OCI-LY3 (cell line): ENCODE measurements around the gene ASPSCR1.

ENCODE experiments used
- H2AFZ ChIP-seq: fragments of 200-600, 300-600 bp; shearing (Covaris generic); 2 replicates; pipeline ENCODE4 v1.6.0; 2014; ENCODE audit warnings: antibody characterized with exemption, low read depth, low read length
- H3K27ac ChIP-seq: fragments of 200-600, 300-600 bp; sonication (generic); 2 replicates; pipeline ENCODE4 v1.5.1; 2014; ENCODE audit warnings: mild to moderate bottlenecking, low read length, moderate library complexity, mixed read lengths
- H3K27me3 ChIP-seq: fragments of 200-600, 300-600 bp; sonication (generic); 2 replicates; pipeline ENCODE4 v1.6.1; 2014; ENCODE audit warnings: low read depth, low read length, mixed read lengths
- H3K36me3 ChIP-seq: fragments of 200-600, 300-600 bp; sonication (generic); replicated peaks from 2 replicates; pipeline ENCODE3; 2014; ENCODE audit warnings: low read depth, low read length, mixed read lengths
- H3K4me1 ChIP-seq: fragments of 300-600, 200-600 bp; sonication (generic); 2 replicates; pipeline ENCODE4 v1.6.1; 2014; ENCODE audit warnings: low read length, mixed read lengths
- H3K4me2 ChIP-seq: fragments of 200-600, 300-600 bp; sonication (generic); 2 replicates; pipeline ENCODE4 v1.6.1; 2014; ENCODE audit warnings: low read length, mixed read lengths
- H3K4me3 ChIP-seq: fragments of 300-600, 200-600 bp; sonication (generic); 2 replicates; pipeline ENCODE4 v1.5.1; 2014; ENCODE audit warnings: antibody characterized with exemption, mild to moderate bottlenecking, low read length, moderate library complexity
- H3K79me2 ChIP-seq: fragments of 300-600, 200-600 bp; shearing (Covaris generic); 2 replicates; pipeline ENCODE4 v1.6.1; 2014; ENCODE audit warnings: mild to moderate bottlenecking, low read length, mixed read lengths
- H3K9ac ChIP-seq: fragments of 300-600, 200-600 bp; shearing (Covaris generic); 2 replicates; pipeline ENCODE4 v1.6.0; 2014; ENCODE audit warnings: mild to moderate bottlenecking, low read length, moderate library complexity
- H3K9me3 ChIP-seq: fragments of 200-600, 300-600 bp; shearing (Covaris generic); 2 replicates; pipeline ENCODE4 v1.6.1; 2014; ENCODE audit warnings: low read length, mixed read lengths; ENCODE audit not compliant: insufficient read depth
- H4K20me1 ChIP-seq: fragments of 200-600, 300-600 bp; sonication (generic); 2 replicates; pipeline ENCODE4 v1.6.1; 2016; ENCODE audit warnings: low read length, mixed read lengths; ENCODE audit not compliant: insufficient read depth
- EZH2phosphoT487 ChIP-seq: fragments of 200-600 bp; shearing (Covaris generic); IDR thresholded peaks from 2 replicates; pipeline ENCODE4 v1.6.1; 2018; ENCODE audit warnings: antibody characterized with exemption, mixed run types, low read depth
- TF ChIP-seq, protein P1 (sequence below): fragments of 200-600, 300-600 bp; sonication (generic); IDR thresholded peaks from 2 replicates; pipeline ENCODE4 v1.5.1; 2014; ENCODE audit warnings: antibody characterized with exemption, low read length, low read depth

ASPSCR1 gene

GRCh38 chr17:81929253-81930141, 47.9 kb upstream of the ASPSCR1 start:
- Histone ChIP-seq H3K36me3 (no peaks in the 10 kb centered on the region), H3K4me2 (peak overlapping the region; percentile 80), H3K79me2 (peaks cover 38% of the 10 kb centered on the region), H3K27ac (no peak overlapping the region), H3K27me3 (no peaks in the 10 kb centered on the region), H3K4me3 (no peak overlapping the region), H3K9me3 (no peaks in the 10 kb centered on the region), H4K20me1 (peaks cover 14% of the 10 kb centered on the region), H2AFZ (no peak overlapping the region), H3K4me1 (peaks cover 13% of the 10 kb centered on the region; the same call in 1 of the 2 replicates), H3K9ac (no peak overlapping the region)
- TF ChIP-seq EZH2phosphoT487 = no peak

- no peak for TF ChIP-seq EZH2phosphoT487
- TF ChIP-seq, protein P1, sequence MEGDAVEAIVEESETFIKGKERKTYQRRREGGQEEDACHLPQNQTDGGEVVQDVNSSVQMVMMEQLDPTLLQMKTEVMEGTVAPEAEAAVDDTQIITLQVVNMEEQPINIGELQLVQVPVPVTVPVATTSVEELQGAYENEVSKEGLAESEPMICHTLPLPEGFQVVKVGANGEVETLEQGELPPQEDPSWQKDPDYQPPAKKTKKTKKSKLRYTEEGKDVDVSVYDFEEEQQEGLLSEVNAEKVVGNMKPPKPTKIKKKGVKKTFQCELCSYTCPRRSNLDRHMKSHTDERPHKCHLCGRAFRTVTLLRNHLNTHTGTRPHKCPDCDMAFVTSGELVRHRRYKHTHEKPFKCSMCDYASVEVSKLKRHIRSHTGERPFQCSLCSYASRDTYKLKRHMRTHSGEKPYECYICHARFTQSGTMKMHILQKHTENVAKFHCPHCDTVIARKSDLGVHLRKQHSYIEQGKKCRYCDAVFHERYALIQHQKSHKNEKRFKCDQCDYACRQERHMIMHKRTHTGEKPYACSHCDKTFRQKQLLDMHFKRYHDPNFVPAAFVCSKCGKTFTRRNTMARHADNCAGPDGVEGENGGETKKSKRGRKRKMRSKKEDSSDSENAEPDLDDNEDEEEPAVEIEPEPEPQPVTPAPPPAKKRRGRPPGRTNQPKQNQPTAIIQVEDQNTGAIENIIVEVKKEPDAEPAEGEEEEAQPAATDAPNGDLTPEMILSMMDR = no peak
- Histone ChIP-seq H3K4me1 (peaks cover 13% of the 10 kb centered on the region; the same call in 1 of the 2 replicates), H3K79me2 (peaks cover 28% of the 10 kb centered on the region), H2AFZ (no peak overlapping the region), H3K9ac (no peak overlapping the region), H3K4me3 (no peak overlapping the region), H3K4me2 (no peak overlapping the region), H3K27me3 (no peaks in the 10 kb centered on the region), H3K9me3 (no peaks in the 10 kb centered on the region), H3K27ac (no peak overlapping the region), H4K20me1 (peaks cover 7% of the 10 kb centered on the region), H3K36me3 (no peaks in the 10 kb centered on the region)
These were observed 47.0 kb upstream of the ASPSCR1 start for GRCh38 chr17:81930142-81931125.

- TF ChIP-seq EZH2phosphoT487 = no peak
- TF ChIP-seq, protein P1 = no peak
- peaks cover 21% of the 10 kb centered on the region for H3K79me2 ChIP-seq
- H3K9me3 ChIP-seq = no peaks in the 10 kb centered on the region
- no peaks in the 10 kb centered on the region for H3K27me3 ChIP-seq
- H3K9ac ChIP-seq = no peak overlapping the region
- H3K4me1 ChIP-seq = peaks cover 9% of the 10 kb centered on the region; the same call in 1 of the 2 replicates
- H3K27ac ChIP-seq = no peak overlapping the region
- H3K4me3 ChIP-seq = no peak overlapping the region
- no peak overlapping the region for H3K4me2 ChIP-seq
- H4K20me1 ChIP-seq = peaks cover 2% of the 10 kb centered on the region
- H2AFZ ChIP-seq = no peak overlapping the region
- H3K36me3 ChIP-seq = no peaks in the 10 kb centered on the region
These were observed 46.3 kb upstream of the ASPSCR1 start for GRCh38 chr17:81931189-81931556.

- H4K20me1 ChIP-seq = no peaks in the 10 kb centered on the region
- no peak overlapping the region for H3K4me2 ChIP-seq
- no peak overlapping the region for H3K9ac ChIP-seq
- no peak overlapping the region for H2AFZ ChIP-seq
- H3K9me3 ChIP-seq = no peaks in the 10 kb centered on the region
- H3K27me3 ChIP-seq = no peaks in the 10 kb centered on the region
- TF ChIP-seq EZH2phosphoT487 = no peak
- TF ChIP-seq, protein P1 = no peak
- peaks cover 7% of the 10 kb centered on the region; the same call in 1 of the 2 replicates for H3K4me1 ChIP-seq
- H3K36me3 ChIP-seq = no peaks in the 10 kb centered on the region
- H3K4me3 ChIP-seq = no peak overlapping the region
- H3K27ac ChIP-seq = no peak overlapping the region
- peaks cover 19% of the 10 kb centered on the region for H3K79me2 ChIP-seq
These were observed 45.7 kb upstream of the ASPSCR1 start for GRCh38 chr17:81931557-81932332.
